HepG2 (cell line): ENCODE results near the gene RRAS. TPM values are rescaled to one million over a fixed set of nuclear protein-coding genes. Genes with fewer than 3 reads are reported as not detected.

Experiments used
- HMG20A ChIP-seq: IDR thresholded peaks from 2 replicates; pipeline ENCODE4 v1.6.1; 2016; ENCODE audit warnings: borderline replicate concordance
- IKZF1 ChIP-seq: fragments of 450-650 bp; IDR thresholded peaks from 2 replicates; pipeline ENCODE4 v1.7.1; 2016
- KAT2B ChIP-seq: fragments of 150-350 bp; IDR thresholded peaks from 2 replicates; pipeline ENCODE4 v1.6.1; 2014; ENCODE audit warnings: low read depth, low read length, borderline replicate concordance
- NCOA1 ChIP-seq: sonication (generic); formaldehyde crosslinking; IDR thresholded peaks from 2 replicates; pipeline ENCODE4 v1.9.0; 2021; ENCODE audit warnings: missing genetic modification reagents
- NFKBIZ ChIP-seq: IDR thresholded peaks from 2 replicates; pipeline ENCODE4 v1.6.1; 2018; ENCODE audit warnings: missing genetic modification reagents, missing compliant biosample characterization
- SKIL ChIP-seq: sonication (generic); formaldehyde crosslinking; IDR thresholded peaks from 2 replicates; pipeline ENCODE4 v1.8.0; 2022; ENCODE audit warnings: missing genetic modification reagents, mild to moderate bottlenecking, moderate library complexity, borderline replicate concordance
- SNAPC4 ChIP-seq: sonication (generic); formaldehyde crosslinking; IDR thresholded peaks from 2 replicates; pipeline ENCODE4 v1.4.0; 2020; ENCODE audit warnings: mild to moderate bottlenecking, missing genetic modification reagents
- USF2 ChIP-seq, 2 experiments: sonication (generic) in 1 of 2; formaldehyde crosslinking in 1 of 2; IDR thresholded peaks; 2 replicates each; pipeline versions ENCODE4 v1.5.1 to v1.6.1; 2011 to 2020; ENCODE audit warnings: borderline replicate concordance in 1 of 2, low read depth in 1 of 2, low read length in 1 of 2, mild to moderate bottlenecking in 1 of 2, missing genetic modification reagents in 1 of 2, moderate library complexity in 1 of 2
- ZFP90 ChIP-seq: sonication (generic); formaldehyde crosslinking; IDR thresholded peaks from 2 replicates; pipeline ENCODE4 v1.8.0; 2022; ENCODE audit warnings: missing genetic modification reagents, mild to moderate bottlenecking, inconsistent platforms, borderline replicate concordance
- ZNF136 ChIP-seq: sonication (generic); formaldehyde crosslinking; IDR thresholded peaks from 2 replicates; pipeline ENCODE4 v1.8.1; 2022; ENCODE audit warnings: low read depth, mild to moderate bottlenecking, moderate library complexity, missing genetic modification reagents
- ZNF17 ChIP-seq: sonication (generic); formaldehyde crosslinking; IDR thresholded peaks from 2 replicates; pipeline ENCODE4 v1.5.0; 2020; ENCODE audit warnings: mild to moderate bottlenecking, missing genetic modification reagents
- ZNF510 ChIP-seq: sonication (generic); formaldehyde crosslinking; IDR thresholded peaks from 2 replicates; pipeline ENCODE4 v1.4.0; 2020; ENCODE audit warnings: low read depth, mild to moderate bottlenecking, missing genetic modification reagents
- ZNF687 ChIP-seq: sonication (generic); formaldehyde crosslinking; IDR thresholded peaks from 2 replicates; pipeline ENCODE4 v1.5.1; 2020; ENCODE audit warnings: mild to moderate bottlenecking, missing genetic modification reagents, moderate library complexity
- polyA plus RNA-seq, 8 experiments: library from polyadenylated mRNA; depleted of rRNA in 3 of 8; stranded (reverse) in 7 of 8; unstranded in 1 of 8; fragments of >200 nt; fragmentation: Illumina TruSeq in 4 of 8; extraction: Trizol in 4 of 8; gene quantifications; 2 replicates each; pipeline versions ENCODE4 v1.2.1 to v1.2.3, GENCODE V29; 2011 to 2016; ENCODE audit warnings: low read depth in 4 of 8, missing spikeins in 1 of 8, mixed read lengths in 1 of 8; ENCODE audit not compliant: insufficient read depth in 1 of 8
- total RNA-seq, 5 experiments: library from RNA; depleted of rRNA; stranded (reverse); fragments of >200 nt; fragmentation: Illumina TruSeq; extraction: Trizol; gene quantifications; 2 replicates each; pipeline ENCODE4 v1.2.3, GENCODE V29; 2016; ENCODE audit warnings: low read depth in 1 of 5

The RRAS gene
- total and polyA plus RNA-seq, 2 of the 13 experiments (the other 11 are each of a cell fraction or from before 2014, with no cell fraction given), result 1.5 to 12.0 TPM

GRCh38 chr19:49641688-49642491, 1.9 kb upstream of the RRAS start, which contains the start of gene SCAF1 (continued):
- TF ChIP-seq SNAPC4 (CRISPR knock-in tag), result peak; percentile 65; the same call in 1 of the 2 replicates
- TF ChIP-seq ZNF687 (CRISPR knock-in tag), result peak; percentile 82
- no peak for TF ChIP-seq HMG20A (CRISPR knock-in tag)
- no peak for TF ChIP-seq ZNF17 (CRISPR knock-in tag)
- TF ChIP-seq SKIL, result 0 out of 2 replicates have a peak, but pooled peaks have one; percentile 25
- TF ChIP-seq USF2 (IDR thresholded peaks at IDR 0.05; ENCODE audit: low read depth, low read length), result peak; percentile 26; the same call in 1 of the 2 replicates
- peak; percentile 60 for TF ChIP-seq USF2 (CRISPR knock-in tag; IDR thresholded peaks at IDR 0.05; ENCODE audit: borderline replicate concordance)
- no peak for TF ChIP-seq ZNF510 (CRISPR knock-in tag)
- no peak; the same call in 1 of the 2 replicates for TF ChIP-seq NFKBIZ (CRISPR knock-in tag)
- peak; percentile 67; the same call in 1 of the 2 replicates for TF ChIP-seq NCOA1
- TF ChIP-seq IKZF1, result no peak
- peak; percentile 57; the same call in 1 of the 2 replicates for TF ChIP-seq ZFP90
- no peak for TF ChIP-seq KAT2B
- 0 out of 2 replicates have a peak, but pooled peaks have one; percentile 31 for TF ChIP-seq ZNF136 (CRISPR knock-in tag)
